NOMO-1 (cell line): ENCODE data around the gene KRT86.
"Not testable (repeated sequence)": the region's sequence is repeated elsewhere in the genome, so short reads cannot be mapped to it uniquely, and the experiment has no call there.

Experiments used
- DNase-seq, 2 experiments: peaks; one replicate each; lab custom pipeline; 2025; ENCODE audit not compliant: unreplicated experiment in 2 of 2; lab: John Stamatoyannopoulos, UW

KRT86 gene

GRCh38 chr12:52332381-52332780 lies 57.9 kb downstream of the KRT86 start:
- DNase-seq: no peak

GRCh38 chr12:52333321-52333720 lies 58.9 kb downstream of the KRT86 start:
- DNase-seq: no peak

DNA sequence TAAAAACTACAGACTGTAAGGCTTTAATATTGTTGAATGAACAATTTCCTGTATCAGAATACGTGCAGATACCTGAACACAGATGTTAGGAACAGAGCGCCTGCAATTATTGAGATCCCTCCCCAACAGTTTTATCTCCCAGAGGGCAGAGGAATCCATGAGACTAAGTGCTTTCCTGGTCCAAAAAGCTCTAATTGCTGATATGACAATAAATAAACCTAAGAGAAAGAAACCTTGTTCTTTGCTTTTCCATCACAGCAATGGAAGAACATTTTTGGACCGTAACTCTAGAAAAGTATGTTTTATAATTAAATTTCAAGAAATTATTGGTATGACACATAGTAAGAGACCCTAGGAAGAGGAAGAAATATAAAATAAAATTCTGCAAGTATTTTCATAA lies 59.7 kb downstream of the KRT86 start:
- DNase-seq: no peak

DNA sequence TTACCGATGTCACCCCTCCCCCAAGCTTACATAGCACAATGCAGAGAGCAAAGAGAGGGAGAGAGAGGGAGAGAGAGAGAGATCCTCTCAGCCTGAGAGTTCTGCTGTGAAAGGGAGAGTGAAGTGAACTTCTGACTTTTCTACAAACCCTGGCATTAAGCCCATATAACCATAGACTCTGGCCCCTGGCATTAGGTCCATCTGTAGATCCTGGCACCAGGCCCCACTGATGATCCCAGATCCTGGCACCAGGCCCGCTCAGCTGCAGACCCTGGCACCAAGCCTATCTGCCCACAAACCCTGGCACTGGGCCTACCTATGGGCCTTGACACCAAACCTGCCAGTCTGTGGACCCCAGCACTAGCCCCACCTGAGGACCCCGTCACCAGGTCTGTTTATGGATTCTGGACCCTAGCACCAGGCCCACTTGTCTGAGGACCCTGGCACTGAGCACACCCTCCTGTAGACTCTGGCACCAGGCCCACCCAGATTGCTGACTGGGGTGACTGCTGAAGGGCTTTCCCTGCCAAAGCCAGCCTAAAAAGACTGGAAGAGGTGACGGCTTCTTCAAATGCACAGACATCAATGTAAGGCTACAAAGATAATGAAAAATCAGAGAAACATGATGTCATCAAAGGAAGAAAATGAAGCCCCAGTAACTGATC lies 61.3 kb downstream of the KRT86 start:
- no peak for DNase-seq

- no peak for DNase-seq
Measured at GRCh38 chr12:52336641-52337040, 62.2 kb downstream of the KRT86 start.

DNA sequence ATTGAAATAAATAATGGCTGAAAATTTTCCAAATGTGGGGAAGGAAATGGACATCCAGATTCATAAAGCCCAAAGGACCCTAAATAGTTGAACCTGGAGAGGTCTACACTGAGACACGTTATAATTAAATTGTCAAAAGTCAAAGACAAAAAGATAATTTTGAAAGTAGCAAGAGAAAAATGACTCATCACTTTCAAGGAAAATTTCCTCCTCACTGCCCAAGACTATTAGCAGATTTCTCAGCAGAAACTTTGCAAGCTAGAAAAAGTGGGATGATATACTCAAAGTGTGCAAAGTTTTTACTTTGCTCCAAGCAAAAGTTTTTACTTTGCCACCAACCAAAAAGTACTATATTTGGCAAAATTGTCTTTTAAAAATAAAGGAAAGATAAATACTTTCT lies 62.6 kb downstream of the KRT86 start:
- no peak for DNase-seq

- no peak for DNase-seq
Measured at GRCh38 chr12:52338241-52338960, 64.0 kb downstream of the KRT86 start.

GRCh38 chr12:52341066-52341580 lies 66.7 kb downstream of the KRT86 start:
- DNase-seq: no peak

DNA sequence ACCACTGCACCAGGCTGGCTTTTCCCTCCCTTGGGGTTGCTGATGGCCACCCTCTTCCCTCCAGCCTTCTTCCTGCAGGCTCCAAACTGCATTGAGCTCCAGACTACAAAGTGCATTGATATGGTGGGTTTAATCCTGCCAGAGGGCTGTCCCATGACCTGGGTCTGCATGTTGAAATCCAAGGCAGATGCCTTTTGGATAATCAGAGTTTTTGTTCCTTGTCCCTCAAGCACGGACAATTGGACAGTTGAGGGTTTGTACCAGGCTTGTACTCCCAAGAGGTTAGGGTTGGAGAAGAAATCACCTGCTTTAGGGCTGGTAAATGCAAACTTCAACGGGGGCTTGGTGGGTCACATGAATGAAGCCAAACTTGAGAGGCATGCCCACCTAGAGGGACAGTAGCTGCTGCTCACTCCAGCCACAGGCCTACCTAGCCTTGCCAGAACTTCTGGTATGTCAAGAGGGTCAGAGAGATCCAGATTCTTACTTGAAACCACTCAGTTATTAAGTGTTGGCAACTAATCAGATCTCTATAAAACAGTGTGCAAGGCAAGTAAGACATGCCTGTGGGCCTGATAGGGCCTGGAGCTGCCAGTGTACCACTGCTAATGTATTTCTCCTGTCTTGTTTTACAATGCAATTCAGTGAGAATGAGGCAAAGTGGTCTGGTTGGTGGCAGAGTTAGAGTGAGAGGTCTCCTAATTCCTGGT lies 68.5 kb downstream of the KRT86 start:
- DNase-seq: no peak

DNA sequence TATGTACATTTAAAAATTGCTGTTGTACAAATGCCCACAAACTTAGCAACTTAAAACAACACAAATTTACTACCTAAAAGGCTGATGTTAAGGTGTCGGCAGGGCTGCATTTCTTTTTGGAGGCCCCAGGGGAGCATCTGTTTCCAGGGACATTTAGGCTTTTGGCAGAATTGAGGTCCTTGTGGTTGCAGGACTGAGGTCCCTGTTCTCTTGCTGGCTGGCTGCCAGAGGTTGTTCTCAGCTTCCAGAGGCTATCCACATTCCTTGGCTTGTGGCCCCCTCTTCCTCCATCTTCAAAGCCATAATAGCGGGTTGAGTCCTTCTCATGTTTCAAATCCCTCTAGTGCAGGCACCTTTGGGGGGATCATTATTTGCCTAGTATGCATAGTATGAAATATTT lies 69.1 kb downstream of the KRT86 start:
- DNase-seq: no peak

- no peak for DNase-seq
Measured at GRCh38 chr12:52344111-52344510, 69.7 kb downstream of the KRT86 start.

DNA sequence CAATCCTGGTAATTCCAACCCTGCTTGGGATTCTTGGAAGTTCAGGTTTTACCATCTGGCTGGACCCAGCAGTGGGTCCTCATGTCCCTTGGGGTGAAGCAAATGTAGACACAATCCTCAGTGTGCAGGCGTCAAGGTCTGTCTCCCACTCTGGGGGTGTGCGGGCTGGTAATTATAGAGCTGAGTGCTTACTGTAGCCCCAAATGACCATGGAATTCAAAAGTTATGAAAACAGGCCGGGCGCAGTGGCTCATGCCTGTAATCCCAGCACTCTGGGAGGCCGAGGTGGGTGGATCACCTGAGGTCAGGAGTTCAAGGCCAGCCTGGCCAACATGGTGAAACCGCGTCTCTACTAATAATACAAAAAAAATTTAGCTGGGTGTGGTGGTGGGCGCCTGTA lies 70.6 kb downstream of the KRT86 start:
- DNase-seq: not testable (repeated sequence)

- DNase-seq: no peak
Measured at GRCh38 chr12:52346593-52346992, 72.1 kb downstream of the KRT86 start.

- DNase-seq: no peak
Measured at GRCh38 chr12:52347016-52347415, 72.6 kb downstream of the KRT86 start.

DNA sequence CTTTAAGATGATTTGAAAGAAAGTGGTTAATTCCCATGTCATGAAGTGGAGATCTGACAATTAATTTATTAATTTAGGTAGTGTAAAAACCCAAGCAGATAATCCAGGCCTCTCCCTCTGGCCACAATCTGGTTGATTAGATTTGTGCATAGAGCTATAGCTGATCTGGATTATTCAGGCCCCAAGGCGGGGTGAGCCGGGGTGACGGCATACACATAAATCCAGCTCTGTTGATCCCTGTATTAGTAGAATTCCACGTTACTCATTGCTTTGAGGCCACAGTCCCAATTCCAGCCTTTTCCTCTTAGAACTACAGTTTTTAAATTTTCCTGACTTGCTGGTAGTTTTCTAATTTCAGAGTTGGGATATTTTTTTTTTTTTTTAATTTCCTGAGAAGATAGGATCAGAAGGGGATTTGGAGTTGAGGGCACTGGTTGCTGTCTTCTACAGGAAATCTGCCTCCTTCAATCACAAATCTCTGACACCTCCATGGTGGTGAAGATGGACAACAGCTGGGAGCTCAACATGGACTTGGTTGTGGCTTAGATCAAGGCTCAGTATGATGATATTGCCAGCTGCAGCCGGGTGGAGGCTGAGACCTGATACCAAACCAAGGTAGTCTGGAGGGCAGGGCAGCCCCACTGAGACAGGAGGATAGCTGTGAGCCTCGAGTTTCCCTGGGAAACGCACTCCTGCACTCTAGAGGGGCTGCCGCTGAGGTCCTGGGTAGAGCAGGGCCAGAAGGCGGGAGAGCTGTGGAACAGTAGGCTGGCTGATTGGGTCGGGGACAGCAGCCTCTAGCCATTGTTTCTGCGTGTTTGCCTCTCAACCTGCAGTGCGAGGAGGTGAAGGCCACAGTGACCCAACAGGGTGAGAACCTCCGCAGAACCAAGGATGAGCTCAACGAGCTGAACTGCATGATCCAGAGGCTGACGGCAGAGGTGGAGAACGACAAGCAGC lies 73.4 kb downstream of the KRT86 start:
- no peak for DNase-seq

DNA sequence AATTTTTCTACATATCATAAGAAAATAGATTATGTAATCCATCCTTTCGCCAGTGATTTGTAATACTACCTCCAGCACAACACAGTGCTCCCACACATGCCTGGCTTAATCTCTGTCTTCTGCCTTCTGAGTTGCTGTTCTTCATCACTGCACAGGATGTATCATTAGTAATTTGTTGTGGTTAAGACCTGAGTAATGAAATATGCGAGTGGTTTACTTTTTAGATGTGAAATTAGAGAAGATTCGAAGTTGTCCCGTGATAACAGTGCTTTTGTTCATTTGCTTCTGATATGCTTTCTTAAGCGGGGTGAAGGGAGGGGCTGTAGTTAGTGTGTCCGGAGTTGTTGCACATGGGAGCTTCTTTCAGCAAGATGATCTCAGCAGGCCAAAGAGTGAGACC lies 74.8 kb downstream of the KRT86 start:
- DNase-seq: no peak

DNA sequence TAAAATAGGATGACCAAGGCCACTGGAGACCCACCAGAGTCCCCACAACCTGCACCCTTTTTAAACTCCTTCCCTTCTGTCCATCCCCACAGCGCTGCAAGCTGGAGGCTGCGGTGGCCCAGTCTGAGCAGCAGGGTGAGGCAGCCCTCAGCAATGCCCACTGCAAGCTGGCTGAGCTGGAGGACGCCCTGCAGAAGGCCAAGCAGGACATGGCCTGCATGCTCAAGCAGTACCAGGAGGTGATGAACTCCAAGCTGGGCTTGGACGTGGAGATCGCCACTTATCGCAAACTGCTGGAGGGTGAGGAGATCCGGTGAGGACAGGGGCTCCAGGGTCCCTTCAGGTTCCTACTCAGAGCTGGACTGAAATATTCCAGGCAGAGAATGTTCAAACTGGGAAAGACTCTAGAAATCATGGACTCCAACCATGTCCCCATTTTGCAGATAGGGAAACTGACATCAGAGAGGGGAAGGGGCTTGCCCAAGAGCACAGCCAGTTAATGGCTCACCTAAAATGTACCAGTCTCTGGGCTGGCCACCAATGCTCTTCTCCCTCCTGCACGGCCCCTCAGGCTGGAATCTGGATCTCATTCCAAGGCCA lies 75.7 kb downstream of the KRT86 start:
- no peak for DNase-seq

DNA sequence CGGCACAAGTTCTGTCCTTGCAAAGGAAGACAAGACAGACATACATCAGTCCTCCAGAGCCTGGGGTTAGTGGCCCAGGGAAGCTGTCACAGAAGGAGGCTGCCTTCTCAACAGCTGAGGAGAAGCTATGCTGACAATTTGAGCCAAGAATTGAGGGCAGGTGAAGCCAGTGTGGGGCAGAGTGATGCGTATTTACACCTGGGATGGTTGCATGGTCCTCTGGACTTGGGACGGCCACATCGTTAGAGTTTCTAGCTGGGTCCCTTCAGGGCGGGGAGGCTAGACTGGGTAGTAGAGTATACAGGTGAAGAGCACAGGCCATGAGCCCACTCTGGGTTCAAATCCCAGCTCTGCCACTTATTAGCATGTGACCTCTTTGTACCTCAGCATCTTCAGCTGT lies 76.3 kb downstream of the KRT86 start:
- DNase-seq: no peak

DNA sequence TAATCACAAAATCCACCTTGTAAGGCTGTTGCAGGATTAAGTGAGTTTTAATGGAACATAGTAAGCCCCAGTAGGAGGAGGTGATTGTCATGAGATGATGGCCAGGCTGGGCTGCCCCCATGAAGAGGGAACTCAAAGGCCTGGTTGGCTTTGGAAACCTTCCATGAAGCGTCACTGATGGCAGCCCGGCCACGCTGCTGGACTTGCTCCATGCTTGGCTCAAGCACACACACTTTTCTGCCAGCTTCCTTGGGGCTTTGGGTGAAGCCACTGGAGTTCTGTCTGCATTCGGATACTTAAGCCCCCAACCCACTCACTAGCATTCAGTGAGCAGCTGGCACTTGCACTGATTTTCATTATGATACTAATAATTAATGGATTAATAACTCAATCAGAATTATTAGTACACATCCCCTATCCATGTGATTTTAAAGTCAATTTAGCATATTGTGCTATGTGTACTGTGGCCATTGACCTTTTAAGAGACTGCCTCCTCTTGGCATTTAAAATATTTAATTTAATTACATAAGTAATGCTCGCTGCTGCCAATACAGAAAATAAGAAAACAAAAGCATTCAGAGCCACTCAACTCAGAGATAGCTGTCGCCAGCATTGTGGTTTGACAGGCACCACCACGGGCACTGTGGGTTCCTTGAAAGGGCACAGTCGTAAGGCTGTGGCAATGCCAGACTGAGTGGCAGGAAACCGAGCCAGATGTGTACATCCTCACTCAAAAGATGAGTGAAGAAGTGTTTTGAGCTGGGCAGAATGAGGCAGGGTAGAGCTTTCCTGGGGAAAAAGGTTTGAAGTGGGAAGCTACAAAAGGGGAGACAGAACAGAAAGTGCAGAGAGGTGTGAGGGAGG lies 77.0 kb downstream of the KRT86 start:
- DNase-seq: no peak
